HEK293 (cell line): ENCODE measurements around the gene WAC.

Source experiments
- CTCF ChIA-PET: fragments of 350-600 bp; formaldehyde crosslinking; extraction: SDS; loops from one replicate; lab custom pipeline; 2021; ENCODE audit warnings: antibody characterized with exemption; lab: Yijun Ruan, JAX
- POLR2A ChIA-PET: fragments of 300-600 bp; formaldehyde crosslinking; extraction: SDS; loops from one replicate; lab custom pipeline; 2020; ENCODE audit warnings: antibody characterized with exemption, inconsistent platforms; lab: Yijun Ruan, JAX
- H3K27ac ChIP-seq: fragments of 200-500 bp; sonication (Bioruptor generic); 2 replicates; pipeline ENCODE4 v1.5.1; 2014; ENCODE audit warnings: low read depth, low read length, control low read depth, inconsistent platforms; ENCODE audit errors: extremely low read depth
- H3K36me3 ChIP-seq, 2 experiments: fragments of 200-500 bp in 1 of 2; sonication (Bioruptor generic) in 1 of 2; 1 replicate in 1 of 2; 2 replicates in 1 of 2; pipeline ENCODE4 v1.5.1; 2014 to 2017; ENCODE audit warnings: inconsistent platforms in 2 of 2, low read length in 2 of 2; ENCODE audit not compliant: control insufficient read depth in 2 of 2, insufficient read depth in 1 of 2
- H3K4me1 ChIP-seq: fragments of 200-500 bp; sonication (Bioruptor generic); 2 replicates; pipeline ENCODE4 v1.5.1; 2014; ENCODE audit warnings: mild to moderate bottlenecking, low read length, inconsistent platforms; ENCODE audit not compliant: control insufficient read depth, insufficient read depth
- H3K4me3 ChIP-seq: 2 replicates; pipeline ENCODE4 v1.5.1; 2011; ENCODE audit warnings: low read depth, mild to moderate bottlenecking, control low read depth, low read length, moderate library complexity
- H3K9me3 ChIP-seq: fragments of 200-500 bp; sonication (Bioruptor generic); 2 replicates; pipeline ENCODE4 v1.5.1; 2014; ENCODE audit warnings: low read depth, low read length, inconsistent platforms; ENCODE audit not compliant: control insufficient read depth, insufficient read depth
- AEBP2 ChIP-seq: fragments of 450-650 bp; formaldehyde crosslinking; IDR thresholded peaks from 2 replicates; pipeline ENCODE4 v1.5.1; 2016; ENCODE audit warnings: missing biosample characterization, missing genetic modification characterization, borderline replicate concordance
- BCL11A ChIP-seq: fragments of 450-650 bp; formaldehyde crosslinking; IDR thresholded peaks from 2 replicates; pipeline ENCODE4 v1.5.1; 2016; ENCODE audit warnings: low read depth, missing biosample characterization, missing genetic modification characterization
- KLF1 ChIP-seq: fragments of 450-650 bp; formaldehyde crosslinking; IDR thresholded peaks from 2 replicates; pipeline ENCODE4 v1.5.1; 2016; ENCODE audit warnings: missing biosample characterization, missing genetic modification characterization
- PRDM10 ChIP-seq: fragments of 450-650 bp; formaldehyde crosslinking; IDR thresholded peaks from 2 replicates; pipeline ENCODE4 v1.5.1; 2016; ENCODE audit warnings: missing biosample characterization, missing genetic modification characterization
- SETDB1 ChIP-seq: IDR thresholded peaks from one replicate; pipeline ENCODE4 v1.6.1; 2017; ENCODE audit warnings: mild to moderate bottlenecking, low read length, moderate library complexity, mixed read lengths; ENCODE audit not compliant: insufficient read length
- SP2 ChIP-seq: fragments of 450-650 bp; formaldehyde crosslinking; IDR thresholded peaks from 2 replicates; pipeline ENCODE4 v1.5.1; 2016; ENCODE audit warnings: missing biosample characterization, missing genetic modification characterization
- TRIM28 ChIP-seq: IDR thresholded peaks from 2 replicates; pipeline ENCODE4 v1.6.1; 2011; ENCODE audit warnings: low read length, control low read depth, borderline replicate concordance
- ZFP3 ChIP-seq: fragments of 450-650 bp; formaldehyde crosslinking; IDR thresholded peaks from 2 replicates; pipeline ENCODE4 v1.5.1; 2016; ENCODE audit warnings: low read depth, missing biosample characterization, missing genetic modification characterization
- ZNF114 ChIP-seq: fragments of 450-650 bp; formaldehyde crosslinking; IDR thresholded peaks from 2 replicates; pipeline ENCODE4 v1.5.0; 2017; ENCODE audit warnings: missing biosample characterization, missing genetic modification characterization
- ZNF138 ChIP-seq: fragments of 450-650 bp; formaldehyde crosslinking; IDR thresholded peaks from 2 replicates; pipeline ENCODE4 v1.5.1; 2016; ENCODE audit warnings: missing biosample characterization, missing genetic modification characterization, borderline replicate concordance
- ZNF2 ChIP-seq: fragments of 450-650 bp; formaldehyde crosslinking; IDR thresholded peaks from 2 replicates; pipeline ENCODE4 v1.5.1; 2016; ENCODE audit warnings: missing biosample characterization, missing genetic modification characterization
- ZNF23 ChIP-seq: fragments of 450-650 bp; formaldehyde crosslinking; IDR thresholded peaks from 2 replicates; pipeline ENCODE4 v1.5.1; 2016; ENCODE audit warnings: missing biosample characterization, missing genetic modification characterization, borderline replicate concordance
- ZNF350 ChIP-seq: fragments of 450-650 bp; formaldehyde crosslinking; IDR thresholded peaks from 2 replicates; pipeline ENCODE4 v1.5.0; 2017; ENCODE audit warnings: missing biosample characterization, mild to moderate bottlenecking, missing genetic modification characterization
- ZNF391 ChIP-seq: fragments of 450-650 bp; formaldehyde crosslinking; IDR thresholded peaks from 2 replicates; pipeline ENCODE4 v1.5.1; 2016; ENCODE audit warnings: low read depth, missing biosample characterization, missing genetic modification characterization, borderline replicate concordance
- ZNF394 ChIP-seq: fragments of 450-650 bp; formaldehyde crosslinking; IDR thresholded peaks from 2 replicates; pipeline ENCODE4 v1.5.1; 2016; ENCODE audit warnings: missing biosample characterization, missing genetic modification characterization, mild to moderate bottlenecking, moderate library complexity, borderline replicate concordance
- ZNF473 ChIP-seq: fragments of 450-650 bp; formaldehyde crosslinking; IDR thresholded peaks from 2 replicates; pipeline ENCODE4 v1.5.1; 2017; ENCODE audit warnings: missing biosample characterization, missing genetic modification characterization
- ZNF514 ChIP-seq: fragments of 450-650 bp; formaldehyde crosslinking; IDR thresholded peaks from 2 replicates; pipeline ENCODE4 v1.5.1; 2016; ENCODE audit warnings: missing biosample characterization, missing genetic modification characterization
- ZNF560 ChIP-seq: fragments of 450-650 bp; formaldehyde crosslinking; IDR thresholded peaks from 2 replicates; pipeline ENCODE4 v1.5.1; 2017; ENCODE audit warnings: missing biosample characterization, missing genetic modification characterization, borderline replicate concordance
- ZNF747 ChIP-seq: fragments of 450-650 bp; formaldehyde crosslinking; IDR thresholded peaks from 2 replicates; pipeline ENCODE4 v1.5.1; 2016; ENCODE audit warnings: missing biosample characterization, missing genetic modification characterization
- ZNF843 ChIP-seq: fragments of 450-650 bp; formaldehyde crosslinking; IDR thresholded peaks from 2 replicates; pipeline ENCODE4 v1.5.1; 2016; ENCODE audit warnings: missing biosample characterization, missing genetic modification characterization
- ZSCAN23 ChIP-seq: fragments of 450-650 bp; formaldehyde crosslinking; IDR thresholded peaks from 2 replicates; pipeline ENCODE4 v1.5.1; 2016; ENCODE audit warnings: missing biosample characterization, missing genetic modification characterization

Gene WAC

GRCh38 chr10:28620251-28620650, 87.3 kb downstream of the WAC start:
- Histone ChIP-seq H3K4me3 (no peak overlapping the region), H3K9me3 (no peaks in the 10 kb centered on the region), H3K27ac (no peak overlapping the region), H3K4me1 (no peaks in the 10 kb centered on the region), H3K36me3 (peaks cover 40 to 54% of the 10 kb centered on the region in 2 experiments)
- ChIA-PET CTCF (interaction anchor here (1.3 kb wide), 1 partner anchor 8 kb away, joined by 4 read pairs; no protein-coding TSS in a partner anchor), POLR2A (no interaction called here)
- TF ChIP-seq PRDM10 (tag by site-specific recombination) (no peak), ZNF350 (tag by site-specific recombination) (no peak)

- H3K27ac ChIP-seq: no peak overlapping the region
- POLR2A ChIA-PET: interaction anchor here (0.6 kb wide), 1 partner anchor 13 kb away, joined by 3 read pairs; no protein-coding TSS in a partner anchor
- H3K9me3 ChIP-seq: no peaks in the 10 kb centered on the region
- TF ChIP-seq KLF1 (tag by site-specific recombination) (no peak), SETDB1 (no peak), ZNF23 (tag by site-specific recombination) (no peak), ZNF391 (no peak), ZNF114 (no peak), ZNF843 (no peak), ZNF747 (tag by site-specific recombination) (no peak), ZSCAN23 (tag by site-specific recombination) (no peak), AEBP2 (tag by site-specific recombination) (no peak), SP2 (tag by site-specific recombination) (no peak), ZNF2 (tag by site-specific recombination) (no peak), ZFP3 (no peak)
- TF ChIP-seq, all 188 proteins: peak for 0
- Histone ChIP-seq H3K4me1 (peaks cover 10% of the 10 kb centered on the region; the same call in 1 of the 2 replicates), H3K4me3 (no peak overlapping the region), H3K36me3 (peaks cover 22 to 23% of the 10 kb centered on the region in 2 experiments)
- CTCF ChIA-PET: interaction anchor here (1.5 kb wide), 1 partner anchor 506 kb away, joined by 4 read pairs; no protein-coding TSS in a partner anchor
Measured at GRCh38 chr10:28623483-28623882, 90.6 kb downstream of the WAC start.

GRCh38 chr10:28624351-28624750, 91.4 kb downstream of the WAC start:
- Histone ChIP-seq H3K4me3 (no peak overlapping the region), H3K36me3 (peaks cover 16% of the 10 kb centered on the region in 2 experiments), H3K27ac (no peak overlapping the region), H3K4me1 (peaks cover 10% of the 10 kb centered on the region; the same call in 1 of the 2 replicates), H3K9me3 (no peaks in the 10 kb centered on the region)
- ChIA-PET CTCF (interaction anchor here (0.7 to 1.5 kb wide), 2 partner anchors 505 to 557 kb away, joined by 4 read pairs; no protein-coding TSS in a partner anchor), POLR2A (no interaction called here)
- TF ChIP-seq ZNF514 (tag by site-specific recombination) (no peak), ZNF473 (tag by site-specific recombination) (no peak), ZNF394 (tag by site-specific recombination) (no peak), TRIM28 (no peak), BCL11A (tag by site-specific recombination) (no peak), SP2 (tag by site-specific recombination) (no peak), ZNF560 (no peak), ZNF138 (tag by site-specific recombination) (no peak)
